Stimulated activated CD8-positive, alpha-beta memory T cell treated with anti-CD3 and anti-CD28 coated beads, Interleukin-12 subunit alpha, Interleukin-12 subunit beta, amount 100 ng/mL, for 1 hour (primary cell): ENCODE data around the gene HPGDS.
"Not testable (repeated sequence)": the region's sequence is repeated elsewhere in the genome, so short reads cannot be mapped to it uniquely, and the experiment has no call there.

Source experiments
- DNase-seq: peaks from one replicate; pipeline ENCODE4 v3.0.0-alpha.2; 2020; ENCODE audit warnings: low read depth

Gene HPGDS

GRCh38 chr4:94342694-94343093, at the start of gene HPGDS:
HPGDS (minus strand) TSS chr4:94342836; CDS start chr4:94334629, 8,207 bp downstream.
- DNase-seq: no peak

GRCh38 chr4:94390804-94391410, 48.3 kb upstream of the HPGDS start:
- DNase-seq: no peak

- no peak for DNase-seq
Observed at GRCh38 chr4:94389595-94390267, 47.1 kb upstream of the HPGDS start.

GRCh38 chr4:94387965-94388364, 45.3 kb upstream of the HPGDS start:
- not testable (repeated sequence) for DNase-seq

- DNase-seq: not testable (repeated sequence)
Observed at GRCh38 chr4:94385452-94385851, 42.8 kb upstream of the HPGDS start.

GRCh38 chr4:94382891-94383290, 40.3 kb upstream of the HPGDS start:
- not testable (repeated sequence) for DNase-seq

- no peak for DNase-seq
Observed at GRCh38 chr4:94378047-94378446, 35.4 kb upstream of the HPGDS start.

- DNase-seq: no peak
Observed at GRCh38 chr4:94377294-94377693, 34.7 kb upstream of the HPGDS start.

- DNase-seq: no peak
Observed at GRCh38 chr4:94375364-94375763, 32.7 kb upstream of the HPGDS start.

GRCh38 chr4:94373752-94374151, 31.1 kb upstream of the HPGDS start:
- DNase-seq: no peak

- DNase-seq: no peak
Observed at GRCh38 chr4:94372991-94373390, 30.4 kb upstream of the HPGDS start.

GRCh38 chr4:94372228-94372978, 29.8 kb upstream of the HPGDS start:
- no peak for DNase-seq

GRCh38 chr4:94371290-94371689, 28.7 kb upstream of the HPGDS start:
- DNase-seq: no peak

GRCh38 chr4:94370533-94371254, 28.1 kb upstream of the HPGDS start:
- no peak for DNase-seq

GRCh38 chr4:94369046-94369445, 26.4 kb upstream of the HPGDS start:
- no peak for DNase-seq

- no peak for DNase-seq
Observed at GRCh38 chr4:94368459-94368858, 25.8 kb upstream of the HPGDS start.

- no peak for DNase-seq
Observed at GRCh38 chr4:94365304-94365703, 22.7 kb upstream of the HPGDS start.

GRCh38 chr4:94364527-94364926, 21.9 kb upstream of the HPGDS start:
- no peak for DNase-seq

- no peak for DNase-seq
Observed at GRCh38 chr4:94363136-94363655, 20.6 kb upstream of the HPGDS start.

GRCh38 chr4:94359838-94360237, 17.2 kb upstream of the HPGDS start:
- DNase-seq: no peak

- no peak for DNase-seq
Observed at GRCh38 chr4:94359221-94359620, 16.6 kb upstream of the HPGDS start.

- no peak for DNase-seq
Observed at GRCh38 chr4:94358101-94358500, 15.5 kb upstream of the HPGDS start.
